Posterior cingulate gyrus (tissue), 11 donors: Measurements from ENCODE around the gene SIT1.
"Not testable (repeated sequence)": the region's sequence is repeated elsewhere in the genome, so short reads cannot be mapped to it uniquely, and the experiment has no call there.

ENCODE experiments used
- DNase-seq, 10 donors: peaks; one replicate each; pipeline versions ENCODE4 v3.0.0 to v3.0.0-alpha.2; 2020 to 2021; ENCODE audit warnings: mixed read lengths in 3 of 10
- intact Hi-C: fragments of 100-400 bp; cut with DNase I; formaldehyde crosslinking; loops from one replicate; pipeline ENCODE4 v1.15.1; 2023

SIT1 gene

DNA sequence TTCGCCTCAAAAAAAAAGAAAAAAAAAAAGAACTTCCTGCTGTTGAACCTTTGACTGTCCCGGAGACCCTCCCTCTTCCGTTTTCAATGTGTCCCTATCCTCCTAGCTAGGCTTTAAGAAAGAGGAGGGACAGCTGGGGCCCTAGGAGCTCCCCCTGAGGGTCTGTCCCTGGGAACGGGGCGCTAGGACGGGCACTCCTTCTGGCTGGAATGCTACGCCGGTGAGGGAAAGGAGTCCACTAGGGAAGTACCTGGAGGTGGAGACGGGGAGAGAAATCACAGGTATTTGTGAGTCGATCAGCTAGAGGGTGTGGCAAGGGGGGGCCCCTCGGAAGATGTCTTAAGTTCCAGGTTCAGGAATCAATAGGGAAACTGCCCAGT lies 4.6 kb downstream of the SIT1 start:
- peak in 3 of 10 donors; percentile 10 to 85 (median 20) for DNase-seq
- intact Hi-C loops, result loop anchor here (2.0 kb wide), 1 partner anchor 41 kb away; the partner anchor contains the start of gene TESK1

DNA sequence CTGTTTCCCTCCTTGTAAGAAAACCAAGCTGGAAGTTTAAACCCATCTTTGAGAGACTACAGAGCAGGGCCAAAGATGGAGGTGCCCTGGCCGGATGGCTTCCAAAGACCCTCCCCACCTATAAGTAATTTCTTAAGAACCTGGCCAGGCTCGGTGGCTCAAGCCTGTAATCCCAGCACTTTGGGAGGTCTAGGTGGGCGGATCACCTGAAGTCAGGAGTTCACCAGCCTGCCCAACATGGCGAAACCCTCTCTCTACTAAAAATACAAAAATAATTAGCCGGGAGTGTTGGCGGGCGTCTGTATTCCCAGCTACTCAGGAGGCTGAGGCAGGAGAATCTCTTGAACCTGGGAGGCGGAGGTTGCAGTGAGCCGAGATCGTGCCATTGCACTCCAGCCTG lies 5.0 kb downstream of the SIT1 start:
- intact Hi-C loops, result loop anchor here (2.0 kb wide), 1 partner anchor 41 kb away; the partner anchor contains the start of gene TESK1
- DNase-seq, result not testable (repeated sequence)

DNA sequence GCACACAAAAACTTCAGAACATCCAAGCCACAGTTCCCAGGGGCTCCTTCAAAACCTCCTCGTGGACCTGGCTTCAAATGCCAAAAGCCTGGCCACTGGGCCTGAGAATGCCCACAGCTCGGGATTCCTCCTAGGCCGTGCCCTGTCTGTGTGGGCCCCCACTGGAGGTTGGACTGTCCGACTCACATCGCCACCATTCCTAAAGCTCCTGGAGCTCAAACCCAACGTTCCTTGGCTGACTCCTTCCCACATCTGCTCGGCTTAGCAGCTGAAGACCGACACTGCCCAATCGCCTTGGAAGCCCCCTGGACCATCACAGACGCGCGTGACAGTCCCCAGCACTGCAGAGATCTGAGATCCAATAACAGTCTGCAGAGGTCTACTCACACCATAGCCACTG lies 7.7 kb downstream of the SIT1 start:
- intact Hi-C loops, result no loop called here
- peak in 1 of 10 donors; percentile 41 for DNase-seq

DNA sequence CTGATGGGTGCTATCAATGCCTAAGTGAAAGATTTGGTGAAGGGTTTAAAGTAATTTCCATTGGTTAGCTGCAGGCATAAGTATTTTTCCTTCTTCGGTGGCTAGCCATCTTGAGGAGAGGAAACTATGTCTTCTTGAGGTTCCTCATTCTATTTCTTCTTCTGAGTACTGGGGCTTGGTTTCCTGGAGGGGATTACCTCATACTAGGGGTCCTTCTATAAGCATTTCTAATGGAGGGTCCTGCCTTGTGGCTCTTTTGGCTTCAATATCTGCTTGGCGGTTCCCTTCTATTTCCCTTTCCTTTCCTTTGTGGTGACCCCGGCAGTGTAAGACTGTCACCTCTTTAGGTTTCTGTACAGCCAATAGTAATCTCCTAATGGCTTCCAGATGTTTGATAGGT lies 9.3 kb downstream of the SIT1 start:
- intact Hi-C loops, result not testable (repeated sequence)

DNA sequence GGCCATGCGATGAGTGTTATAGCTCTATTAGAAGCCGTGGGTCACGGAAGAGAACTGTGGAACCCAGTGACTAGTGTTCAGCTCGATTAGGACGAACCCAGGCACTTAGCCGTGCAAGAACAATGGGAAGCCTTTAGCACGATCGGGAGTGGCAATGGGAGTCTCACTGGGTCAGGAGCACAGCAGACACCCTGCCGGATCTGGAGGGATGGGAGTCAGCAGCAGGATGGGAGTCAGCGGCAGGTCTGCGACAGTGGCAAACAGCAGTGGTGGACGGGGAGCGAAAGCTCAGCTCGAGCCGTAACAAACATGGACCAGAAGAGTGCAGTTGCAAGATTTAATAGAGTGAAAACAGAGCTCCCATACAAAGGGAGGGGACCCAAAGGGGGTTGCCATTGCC lies 10.3 kb downstream of the SIT1 start:
- intact Hi-C loops, result not testable (repeated sequence)
- DNase-seq, result peak in 1 of 10 donors; percentile 31

More for the DNA sequence above, 9.3 kb downstream of the SIT1 start:
- DNase-seq, result not testable (repeated sequence)

DNA sequence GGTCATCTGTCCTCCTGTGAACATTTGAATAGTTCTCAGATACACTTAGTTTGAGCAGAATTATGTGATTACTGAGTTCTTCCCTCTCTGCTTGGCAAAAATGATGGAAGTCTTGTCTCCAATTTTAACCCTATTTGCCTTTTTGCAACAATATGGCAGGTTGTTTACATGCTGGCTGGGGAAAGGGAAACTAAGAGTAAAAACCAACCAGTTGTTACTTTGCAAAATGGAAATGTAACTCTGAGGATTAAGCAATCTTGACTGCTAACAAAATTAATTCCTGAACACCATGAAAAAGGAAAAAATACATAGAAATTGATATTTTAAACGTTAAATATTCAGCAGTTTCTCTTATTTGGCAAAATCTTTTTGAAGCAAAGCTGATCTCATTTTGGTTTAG lies 11.1 kb downstream of the SIT1 start:
- intact Hi-C loops, result no loop called here

DNA sequence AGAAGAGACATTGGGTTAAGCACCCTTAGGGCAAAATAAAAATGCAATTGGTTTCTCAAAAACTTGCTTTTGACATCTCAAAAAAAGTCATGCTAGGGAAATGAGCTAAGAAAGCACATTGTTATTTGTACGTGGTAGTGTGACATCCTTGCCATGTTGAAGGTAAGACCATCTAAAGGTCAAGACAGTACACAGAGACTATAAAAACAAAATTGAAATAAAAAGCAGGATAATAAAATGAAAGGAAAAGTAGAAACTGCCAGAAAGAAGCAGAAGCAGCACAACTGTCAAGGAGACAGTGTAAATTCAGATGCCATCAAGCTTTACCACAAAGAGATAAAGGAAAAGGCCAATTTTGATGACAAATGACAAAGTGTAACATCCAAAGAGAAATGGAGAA lies 11.5 kb downstream of the SIT1 start:
- DNase-seq, intact Hi-C loops: not testable (repeated sequence)

More for the DNA sequence above, 11.1 kb downstream of the SIT1 start:
- DNase-seq, result no peak

DNA sequence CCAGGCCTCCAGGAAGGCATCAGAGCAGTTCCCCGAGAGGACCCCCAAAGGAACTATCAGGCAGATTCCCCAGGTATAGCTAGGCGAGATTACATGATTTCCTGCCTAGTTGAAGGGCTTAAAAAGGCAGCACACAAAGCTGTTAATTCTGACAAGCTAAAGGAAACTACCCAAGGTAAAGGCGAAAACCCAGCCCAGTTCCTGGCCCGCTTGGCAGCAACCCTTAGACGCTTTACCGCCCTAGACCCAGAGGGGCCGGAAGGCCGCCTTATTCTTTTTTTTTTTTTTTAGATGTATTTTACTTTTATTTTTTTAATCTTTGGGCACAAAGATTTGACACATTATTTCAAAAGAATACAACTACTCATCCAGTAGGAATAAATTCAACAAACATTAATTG lies 12.0 kb downstream of the SIT1 start:
- DNase-seq, result peak in 1 of 10 donors; percentile 62

DNA sequence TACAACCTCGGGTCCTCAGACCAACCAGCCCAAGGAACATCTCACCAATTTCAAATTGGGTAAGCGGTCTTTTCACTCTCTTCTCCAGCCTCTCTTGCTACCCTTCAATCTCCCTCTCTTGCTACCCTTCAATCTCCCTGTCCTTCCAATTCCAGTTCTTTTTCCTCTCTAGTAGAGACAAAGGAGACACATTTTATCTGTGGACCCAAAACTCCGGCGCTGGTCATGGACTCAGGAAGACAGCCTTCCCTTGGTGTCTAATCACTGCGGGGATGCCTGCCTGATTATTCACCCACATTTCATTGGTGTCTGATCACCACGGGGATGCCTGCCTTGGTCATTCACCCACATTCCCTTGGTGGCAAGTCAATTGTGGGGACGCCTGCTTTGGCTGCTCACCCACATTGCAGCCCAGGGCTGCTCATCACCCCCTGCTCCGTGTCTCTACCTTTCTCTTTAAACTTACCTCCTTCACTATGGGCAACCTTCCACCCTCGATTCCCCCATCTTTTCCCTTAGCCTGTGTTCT lies 13.2 kb downstream of the SIT1 start:
- intact Hi-C loops, DNase-seq: not testable (repeated sequence)

More for the DNA sequence above, 12.0 kb downstream of the SIT1 start:
- intact Hi-C loops, result not testable (repeated sequence)

DNA sequence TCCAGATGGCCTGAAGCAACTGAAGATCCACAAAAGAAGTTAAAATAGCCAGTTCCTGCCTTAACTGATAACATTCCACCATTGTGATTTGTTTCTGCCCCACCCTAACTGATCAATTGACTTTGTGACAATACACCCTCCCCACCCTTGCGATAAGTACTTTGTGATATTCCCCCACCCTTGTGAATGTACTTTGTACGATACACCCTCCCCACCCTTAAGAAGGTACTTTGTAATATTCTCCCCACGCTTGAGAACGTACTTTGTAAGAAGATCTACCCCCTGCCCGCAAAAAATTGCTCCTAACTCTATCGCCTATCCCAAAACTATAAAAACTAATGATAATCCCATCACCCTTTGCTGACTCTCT lies 13.9 kb downstream of the SIT1 start:
- intact Hi-C loops, DNase-seq: not testable (repeated sequence)

DNA sequence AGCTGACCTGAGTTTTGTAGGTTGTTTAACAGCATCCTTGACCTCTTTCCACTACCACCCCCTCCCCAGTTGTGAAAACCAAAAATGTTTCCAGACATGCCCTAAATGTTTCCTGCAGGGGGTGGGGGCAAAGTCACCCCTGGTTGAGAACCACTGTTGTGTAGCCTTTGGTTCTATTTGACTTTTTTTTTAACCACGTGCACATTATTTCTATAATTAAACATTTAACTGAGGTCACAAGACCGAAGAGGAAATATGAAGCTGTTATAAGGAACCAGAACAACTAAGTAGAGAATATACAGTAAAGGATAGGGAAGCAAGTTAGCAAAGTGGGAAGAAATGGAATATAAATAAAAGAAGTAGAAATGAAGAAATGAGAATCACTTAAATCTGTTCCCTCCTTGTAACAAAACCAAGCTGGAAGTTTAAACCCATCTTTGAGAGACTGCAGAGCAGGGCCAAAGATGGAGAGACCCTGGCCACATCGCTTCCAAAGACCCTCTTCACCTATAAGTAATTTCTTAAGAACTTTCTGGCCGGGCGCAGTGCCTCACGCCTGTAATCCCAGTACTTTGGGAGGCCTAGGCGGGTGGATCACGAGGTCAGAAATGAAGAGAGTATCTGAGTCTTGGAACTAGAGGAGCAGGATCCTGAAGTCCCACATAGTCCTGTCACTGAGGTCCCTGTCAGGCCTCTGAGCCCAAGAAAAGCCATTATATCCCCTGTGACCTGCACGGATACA lies 14.4 kb downstream of the SIT1 start:
- DNase-seq, result peak in 1 of 10 donors; percentile 54
- intact Hi-C loops, result no loop called here

DNA sequence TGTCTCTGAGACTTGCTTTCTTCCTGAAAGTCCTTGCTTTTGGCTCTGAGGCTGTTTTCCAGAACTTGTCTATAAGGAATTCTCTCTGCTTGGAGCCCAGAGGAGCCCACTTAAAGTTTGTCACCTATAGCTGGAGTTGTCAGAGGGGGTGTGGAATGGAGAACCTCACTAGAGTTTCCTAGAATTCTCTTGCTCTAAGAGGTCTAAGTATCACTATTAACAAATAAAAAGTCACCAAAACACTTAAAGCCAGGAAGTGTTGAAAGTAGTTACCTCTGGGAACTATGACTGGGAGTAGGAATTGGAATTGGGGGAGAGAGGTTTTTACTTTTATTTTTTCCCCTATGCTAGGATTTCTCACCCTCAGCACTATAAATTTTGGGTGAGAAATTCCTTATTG lies 15.0 kb downstream of the SIT1 start:
- DNase-seq, result no peak
- intact Hi-C loops, result no loop called here

DNA sequence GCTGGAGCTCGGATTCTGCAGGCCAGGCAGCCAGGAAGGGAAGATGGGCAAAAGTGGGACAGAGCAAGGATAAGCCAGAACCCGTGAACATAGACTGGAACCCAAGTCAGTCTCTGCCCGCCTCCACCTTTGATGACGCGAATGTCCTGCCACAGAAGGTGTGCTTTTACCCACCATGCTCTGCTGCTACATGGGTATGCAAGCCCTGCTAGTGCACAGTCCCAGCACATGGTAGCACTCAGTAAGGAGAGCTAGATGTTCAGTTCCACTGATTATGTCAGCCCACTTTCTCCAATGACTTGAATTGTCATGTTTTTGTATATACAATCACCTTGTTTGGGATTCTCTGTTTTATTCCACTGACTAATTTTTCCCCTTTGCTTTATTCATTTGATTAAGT lies 21.1 kb downstream of the SIT1 start:
- intact Hi-C loops, result no loop called here
- no peak for DNase-seq

DNA sequence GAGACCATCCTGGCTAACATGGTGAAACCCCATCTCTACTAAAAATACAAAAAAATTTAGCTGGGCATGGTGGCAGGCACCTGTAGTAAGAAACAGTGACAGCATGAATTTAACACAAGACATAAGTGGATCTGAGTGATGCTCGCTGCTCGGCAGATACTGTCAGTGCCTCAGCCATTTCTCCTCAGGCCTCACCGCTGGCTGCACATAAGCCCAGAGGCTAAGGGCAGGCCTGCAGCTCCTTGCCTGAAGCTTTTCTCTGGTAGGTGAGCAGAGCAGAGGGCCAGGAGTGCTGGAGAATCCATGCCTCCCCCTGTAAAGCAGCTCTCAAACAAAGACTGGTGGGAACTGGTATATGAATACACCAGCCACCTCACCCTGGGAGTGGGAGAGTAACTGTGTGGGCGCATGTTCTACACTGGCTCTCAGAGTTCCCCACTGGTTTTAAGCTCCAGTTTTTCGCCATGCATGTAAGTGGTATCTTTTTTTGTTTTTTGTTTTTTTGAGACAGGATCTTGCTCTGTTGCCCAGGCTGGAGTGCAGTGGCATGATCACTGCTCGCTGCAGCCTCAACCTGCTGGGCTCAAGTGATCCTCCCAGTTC lies 22.2 kb downstream of the SIT1 start:
- intact Hi-C loops, result no loop called here
- DNase-seq, result no peak

DNA sequence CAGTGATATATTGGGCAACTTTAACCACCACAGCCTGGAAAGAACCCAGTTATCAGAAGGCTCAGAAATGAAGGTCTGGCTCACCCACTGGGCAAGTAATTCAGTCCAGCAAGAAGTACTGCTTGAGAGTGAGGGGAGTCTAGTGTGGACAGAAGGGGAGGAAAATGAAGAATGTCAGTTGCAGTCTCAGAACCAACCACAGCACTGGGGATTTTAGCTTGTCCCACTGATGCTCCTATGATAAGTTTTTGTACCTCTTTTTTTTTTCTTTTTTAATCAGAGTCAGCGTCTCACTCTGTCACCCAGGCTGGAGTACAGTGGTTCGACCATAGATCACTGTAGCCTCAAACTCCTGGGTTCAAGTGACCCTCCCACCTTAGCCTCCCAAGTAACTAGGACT lies 23.2 kb downstream of the SIT1 start:
- DNase-seq, result no peak
- intact Hi-C loops, result no loop called here

DNA sequence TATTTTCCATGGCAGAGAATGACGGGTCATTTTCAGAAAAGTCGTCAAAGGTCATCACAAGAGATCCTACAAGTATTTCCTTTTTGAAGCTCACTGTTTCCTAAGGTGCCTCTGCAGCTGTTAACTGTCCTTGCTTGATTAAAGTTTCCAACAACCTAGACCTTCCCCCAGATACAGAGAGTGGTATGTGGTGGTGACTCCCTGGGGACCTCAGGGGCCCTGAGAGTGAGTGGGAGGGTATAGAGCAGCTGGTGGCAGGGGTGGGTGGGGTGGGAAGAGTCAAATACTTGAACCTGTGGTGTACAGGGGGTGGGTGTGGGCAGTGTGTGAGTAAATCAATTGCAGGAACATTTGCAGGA lies 31.0 kb downstream of the SIT1 start:
- intact Hi-C loops, result no loop called here
- no peak for DNase-seq

DNA sequence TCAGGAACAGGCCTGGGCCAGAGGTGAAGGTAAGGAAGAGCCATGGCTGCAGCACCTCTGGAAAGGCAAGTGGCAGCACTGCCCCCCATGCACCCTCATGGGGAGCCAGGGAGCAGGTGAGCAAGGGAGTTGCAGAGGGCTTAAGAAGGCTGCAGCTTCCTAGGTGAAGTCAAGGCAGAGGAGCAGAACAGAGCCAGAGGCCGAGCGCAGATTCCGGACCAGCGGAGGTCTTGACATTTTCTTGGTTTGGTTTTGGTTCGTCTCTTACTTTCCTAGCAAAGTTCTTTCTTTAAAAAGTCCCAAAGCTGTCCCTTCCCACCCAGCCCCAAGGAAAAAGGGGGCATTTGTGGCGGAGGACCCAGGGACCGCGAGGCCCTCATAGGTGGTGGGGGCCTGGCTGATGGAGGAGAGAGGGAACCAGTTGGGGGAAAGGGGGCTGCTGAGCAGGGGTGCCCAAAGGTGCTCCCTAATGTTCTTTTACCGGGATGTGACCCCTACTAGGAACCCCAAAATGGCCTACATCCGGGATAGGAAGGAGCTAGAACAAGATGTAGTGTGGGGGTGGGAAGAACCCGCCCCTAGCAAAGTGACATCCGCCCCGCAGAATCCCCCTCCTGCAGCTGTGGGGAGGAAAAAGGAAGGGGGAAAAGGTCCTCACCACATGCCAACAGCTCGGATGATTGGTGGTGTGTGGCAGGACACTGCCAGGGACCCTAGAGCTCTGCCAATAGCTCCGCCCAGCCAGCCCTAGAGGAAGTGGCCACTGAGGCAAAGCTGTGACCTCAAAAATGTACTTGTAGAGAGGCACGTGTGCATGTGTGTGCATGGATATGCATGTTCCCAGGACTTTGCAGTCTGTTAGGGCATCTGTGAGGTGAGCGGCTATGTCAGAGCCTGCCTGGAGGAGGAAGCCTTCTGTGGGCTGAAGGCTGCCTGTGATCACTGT lies 31.6 kb downstream of the SIT1 start:
- DNase-seq, result no peak
- intact Hi-C loops, result no loop called here

DNA sequence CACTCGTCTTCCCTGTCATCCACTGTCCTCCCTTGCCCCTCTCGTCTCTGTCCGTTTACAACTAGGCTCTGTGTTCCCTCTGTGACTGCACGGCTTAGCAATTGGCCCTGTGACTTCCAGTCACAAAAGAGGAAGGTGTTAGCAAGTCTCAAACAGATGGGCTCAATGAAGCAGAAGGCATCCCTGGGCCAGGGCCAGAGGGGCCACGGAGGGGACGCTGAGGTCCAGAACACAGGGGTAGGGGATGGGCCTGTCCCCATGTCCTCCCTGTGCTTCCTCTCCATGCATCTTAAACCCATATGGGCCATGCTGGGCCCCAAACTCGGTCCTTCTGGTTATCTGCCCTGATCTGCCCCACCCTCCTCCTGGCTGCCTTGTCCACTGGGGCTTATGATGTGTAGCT lies 32.4 kb downstream of the SIT1 start, which contains the start of gene CD72:
TSS of gene CD72 (minus strand) at position 89 of the 403 bp plus-strand sequence. CDS start 110 bp downstream, outside the sequence.
- no peak for DNase-seq
- intact Hi-C loops, result no loop called here

DNA sequence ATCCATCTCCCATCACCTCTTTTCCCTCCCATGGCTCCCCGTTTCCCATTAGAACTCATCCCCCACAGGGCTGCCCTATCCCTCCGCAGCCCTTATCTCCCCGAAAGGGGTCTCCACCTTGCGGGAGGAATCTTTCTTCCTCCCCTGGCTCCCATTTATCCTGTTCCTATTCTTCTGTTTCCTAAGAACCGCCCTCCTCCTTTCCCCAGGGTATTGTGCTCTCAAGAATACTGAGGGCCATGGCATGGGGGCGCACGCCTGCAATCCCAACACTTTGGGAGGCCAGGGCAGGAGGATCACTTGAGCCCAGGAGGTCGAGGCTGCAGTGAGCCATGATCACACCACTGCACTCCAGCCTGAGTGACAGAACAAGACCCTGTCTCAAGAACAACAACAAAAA lies 33.2 kb downstream of the SIT1 start:
- no peak for DNase-seq
- intact Hi-C loops, result no loop called here

DNA sequence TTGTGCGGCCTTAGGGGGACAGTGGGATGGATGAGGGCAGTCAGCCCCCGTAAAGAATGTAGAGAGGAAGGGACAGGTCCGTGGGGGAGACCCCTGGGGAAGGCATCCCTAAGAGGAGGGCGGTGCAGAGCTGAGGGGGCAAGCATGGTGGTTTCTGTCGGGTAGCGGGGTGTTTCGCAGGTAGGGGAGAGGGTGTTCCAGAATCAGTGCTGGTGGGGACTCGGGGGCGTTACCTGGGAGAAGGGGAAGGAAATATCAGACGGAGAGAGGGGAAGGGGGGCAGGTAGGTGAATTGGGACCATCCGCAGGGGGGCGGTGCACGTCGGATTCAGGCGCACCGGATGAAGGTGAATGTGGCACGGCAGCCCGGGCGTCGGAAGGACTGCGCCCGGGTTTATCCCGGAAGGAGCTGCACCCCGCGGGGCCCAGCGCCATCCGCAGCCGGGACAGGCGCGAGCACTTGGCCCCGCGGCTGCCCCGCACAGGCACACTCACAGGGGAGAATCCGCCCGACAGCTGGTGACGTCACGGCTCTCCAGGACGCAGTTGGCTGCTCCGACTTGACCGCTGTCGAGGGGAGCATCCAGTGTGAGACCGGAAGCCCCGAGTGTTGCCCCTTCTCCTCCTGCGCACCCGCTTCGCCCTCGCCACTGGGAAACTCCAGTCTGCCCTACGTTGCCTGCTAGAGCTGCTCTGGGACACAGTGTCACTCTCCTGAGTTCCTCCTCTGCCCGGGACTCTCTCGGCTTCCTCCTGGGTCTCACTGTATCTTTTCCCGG lies 33.9 kb downstream of the SIT1 start:
- peak in 4 of 10 donors; percentile 23 to 90 (median 40) for DNase-seq
- intact Hi-C loops, result no loop called here
